GM21381 (cell line): ENCODE data around the gene NPAS2.

Source experiments
- ATAC-seq: cut with Tn5 transposase; IDR thresholded peaks from one replicate; pipeline ENCODE4 v1.9.1; 2021; ENCODE audit warnings: mild to moderate bottlenecking, moderate library complexity; ENCODE audit not compliant: unreplicated experiment

Gene NPAS2

DNA sequence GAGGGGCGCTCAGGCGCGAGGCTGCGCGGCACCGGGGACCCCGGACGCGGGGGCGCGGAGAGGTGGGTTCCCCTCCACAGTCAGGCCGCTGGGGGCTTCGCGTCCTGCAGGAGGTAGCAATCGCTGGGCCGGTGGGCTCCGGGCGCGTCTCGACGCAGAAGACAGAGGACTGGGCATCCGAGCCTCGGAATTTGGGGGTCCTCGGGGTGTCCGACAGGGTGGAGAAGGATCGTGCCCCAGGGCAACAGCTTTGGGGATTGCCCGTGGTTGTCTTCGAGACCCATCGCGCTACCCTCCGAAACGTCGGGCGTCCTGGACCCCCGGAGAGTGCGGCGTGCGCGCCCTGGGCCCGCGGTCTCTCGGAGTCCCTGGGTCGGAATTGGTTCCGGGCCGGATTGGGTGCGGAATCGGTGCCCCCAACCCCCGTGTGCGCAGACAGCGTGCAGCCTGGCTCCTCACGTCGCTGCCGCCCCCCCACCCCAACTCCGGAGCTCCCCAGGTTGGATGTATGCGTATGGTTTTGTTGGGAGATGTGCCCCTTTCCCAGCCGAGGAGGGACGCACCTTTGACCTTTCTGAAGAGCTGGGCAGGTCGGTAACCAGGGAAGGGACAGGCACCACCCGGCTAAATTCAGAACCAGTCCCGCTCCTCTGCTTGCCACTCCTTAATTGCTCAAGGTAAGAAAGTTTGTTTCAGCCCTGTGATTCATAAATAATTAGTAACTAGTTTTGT lies 750 bp downstream of the NPAS2 start:
- ATAC-seq = no peak

DNA sequence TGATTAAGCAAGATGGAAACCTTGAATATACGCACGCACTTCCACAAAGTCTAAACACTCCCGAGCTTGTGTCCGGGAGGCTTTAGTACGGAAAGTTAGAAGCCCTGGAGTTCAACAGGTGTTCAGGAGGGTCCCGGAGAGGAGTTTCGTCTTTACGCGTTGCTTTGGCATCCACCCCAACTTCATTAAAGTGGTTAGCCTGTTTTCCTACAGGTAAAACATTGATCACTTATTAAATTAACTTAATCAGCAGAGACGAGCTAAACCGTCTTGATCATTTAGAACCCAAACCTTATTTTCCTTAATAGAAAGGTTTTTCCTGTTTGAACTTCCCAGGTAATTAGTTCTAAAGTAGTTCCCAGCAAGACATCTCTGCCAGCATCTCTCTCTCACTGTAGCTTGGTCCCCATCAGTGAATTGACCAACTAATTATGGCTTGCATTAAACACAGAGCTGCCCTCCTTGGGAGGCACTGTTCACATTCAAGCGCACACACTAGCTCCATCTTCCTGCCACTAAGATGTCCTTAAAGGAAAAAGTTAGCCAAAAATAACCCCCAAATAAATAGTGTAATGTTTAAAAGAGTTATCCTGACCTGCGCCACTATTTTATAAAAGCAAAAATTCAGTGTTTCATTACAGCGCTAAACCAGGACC lies 1.4 kb downstream of the NPAS2 start:
- no peak for ATAC-seq

DNA sequence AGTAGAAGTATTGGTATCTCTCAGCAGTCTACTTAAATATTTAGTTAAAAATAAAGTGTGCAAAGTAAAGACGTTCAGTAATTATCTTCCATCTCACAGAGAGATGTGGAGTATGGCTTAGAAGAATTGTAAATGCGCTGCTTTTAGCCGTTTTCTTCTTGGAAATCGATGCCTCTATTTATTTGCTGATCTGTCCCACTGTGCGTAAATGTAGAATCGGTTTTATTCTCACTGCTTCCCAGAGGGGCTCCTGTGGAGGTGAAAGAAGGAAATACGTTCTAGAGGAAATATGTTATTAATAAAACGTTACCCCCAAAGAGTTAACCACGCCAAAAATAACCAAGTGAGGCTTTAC lies 1.9 kb downstream of the NPAS2 start:
- ATAC-seq = no peak

DNA sequence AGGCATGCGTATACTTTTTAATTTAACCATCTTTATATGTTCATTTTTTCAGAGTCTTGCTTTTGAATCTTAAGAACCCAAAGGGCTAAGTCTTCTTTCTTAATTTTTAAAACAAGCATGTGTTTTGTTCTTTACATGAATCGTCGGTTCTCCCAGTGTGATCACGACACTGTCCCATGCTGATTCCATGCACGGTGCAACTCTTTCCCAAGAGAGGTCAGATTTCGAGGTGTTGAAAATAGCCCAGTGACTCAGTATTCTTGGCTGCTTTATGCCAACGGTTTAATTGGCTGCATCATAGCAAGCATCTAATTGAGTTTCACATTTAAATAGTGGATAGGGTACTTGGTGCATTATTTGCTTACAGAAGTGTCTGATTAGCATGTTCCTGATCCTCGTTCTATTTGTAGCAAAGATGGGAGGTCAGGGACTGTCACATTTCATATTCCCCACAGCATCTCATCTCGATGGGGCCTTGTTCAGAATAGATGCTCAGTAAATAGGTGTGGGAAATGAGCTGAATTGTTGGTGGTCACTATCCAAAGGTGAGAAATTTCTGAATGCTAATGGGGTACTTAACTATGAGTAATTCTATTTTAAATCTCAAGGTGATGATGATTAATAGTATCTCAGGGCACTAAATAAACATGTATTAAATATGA lies 2.8 kb downstream of the NPAS2 start:
- no peak for ATAC-seq

DNA sequence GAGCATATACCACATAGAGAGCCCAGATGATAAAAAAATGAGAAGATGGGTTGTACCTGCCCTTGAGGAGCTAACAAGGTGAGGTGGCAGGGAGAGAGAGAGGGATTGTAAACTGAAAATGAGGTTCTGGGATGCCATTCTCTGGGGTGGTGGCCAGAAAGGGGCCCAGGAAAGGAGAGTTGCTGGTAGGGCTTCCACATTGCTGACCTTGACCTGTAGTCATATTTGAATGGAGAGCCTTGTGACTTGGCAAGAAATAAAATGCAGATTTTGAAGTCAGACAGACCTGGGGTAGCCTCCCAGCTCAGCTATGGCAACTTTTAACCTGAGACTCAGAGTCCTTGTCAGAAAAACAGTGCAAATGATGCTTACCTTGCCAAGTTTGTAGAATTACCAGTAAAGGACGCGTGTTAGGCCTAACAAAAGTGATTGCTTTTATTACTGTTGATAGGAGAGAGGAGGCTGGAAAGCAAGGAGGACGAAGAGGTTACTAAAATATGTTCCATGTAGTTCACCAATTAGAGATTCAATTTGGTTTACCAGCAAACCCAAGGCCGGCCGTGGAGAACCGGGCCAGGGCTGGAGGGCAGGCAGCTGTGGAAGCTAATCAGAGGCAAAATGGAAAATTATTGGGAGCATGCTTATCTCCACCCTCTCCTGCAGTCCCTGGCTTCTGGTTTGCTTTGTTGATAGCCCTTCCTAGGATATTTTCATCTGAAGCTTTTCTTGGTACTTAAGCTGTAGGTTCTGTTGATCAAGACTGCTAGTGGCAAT lies 3.9 kb downstream of the NPAS2 start:
- ATAC-seq = no peak

DNA sequence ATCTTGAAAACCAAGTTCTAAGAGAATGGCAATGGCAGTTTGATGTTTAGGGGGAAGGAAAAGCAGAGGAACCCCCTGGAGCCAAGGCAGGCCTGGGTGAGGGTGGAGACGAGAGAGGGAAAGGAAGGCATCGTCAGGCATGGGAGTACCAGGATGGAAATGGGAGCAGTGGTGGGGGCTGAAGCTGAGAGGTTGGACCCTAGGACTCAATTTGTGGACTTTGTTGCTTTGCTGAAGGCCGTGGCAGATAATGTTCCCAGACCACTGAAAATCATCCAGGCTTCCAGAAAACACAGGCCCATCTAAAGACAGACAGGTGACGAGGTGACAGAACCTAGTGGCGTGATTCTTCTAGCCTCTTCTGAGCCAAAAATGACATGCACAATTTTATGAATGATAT lies 4.9 kb downstream of the NPAS2 start:
- no peak for ATAC-seq

DNA sequence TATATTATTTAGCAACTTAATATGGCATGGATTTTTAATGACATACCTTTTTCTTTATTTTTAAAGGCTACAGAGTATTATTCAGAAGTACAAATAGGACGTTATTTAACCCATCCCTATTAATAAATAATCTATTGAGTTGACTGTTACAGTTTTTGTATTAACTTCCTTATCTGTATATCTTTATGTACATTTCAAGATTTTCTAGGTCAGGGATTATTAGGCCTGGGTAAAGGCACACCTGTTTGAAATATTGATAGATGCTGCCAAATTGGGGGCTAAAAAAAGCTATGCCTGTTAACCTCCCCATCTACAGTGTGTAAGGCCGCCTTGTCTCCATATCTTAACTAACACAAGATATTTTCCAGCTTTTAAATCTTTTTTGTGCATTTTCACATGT lies 6.6 kb downstream of the NPAS2 start:
- ATAC-seq = no peak

DNA sequence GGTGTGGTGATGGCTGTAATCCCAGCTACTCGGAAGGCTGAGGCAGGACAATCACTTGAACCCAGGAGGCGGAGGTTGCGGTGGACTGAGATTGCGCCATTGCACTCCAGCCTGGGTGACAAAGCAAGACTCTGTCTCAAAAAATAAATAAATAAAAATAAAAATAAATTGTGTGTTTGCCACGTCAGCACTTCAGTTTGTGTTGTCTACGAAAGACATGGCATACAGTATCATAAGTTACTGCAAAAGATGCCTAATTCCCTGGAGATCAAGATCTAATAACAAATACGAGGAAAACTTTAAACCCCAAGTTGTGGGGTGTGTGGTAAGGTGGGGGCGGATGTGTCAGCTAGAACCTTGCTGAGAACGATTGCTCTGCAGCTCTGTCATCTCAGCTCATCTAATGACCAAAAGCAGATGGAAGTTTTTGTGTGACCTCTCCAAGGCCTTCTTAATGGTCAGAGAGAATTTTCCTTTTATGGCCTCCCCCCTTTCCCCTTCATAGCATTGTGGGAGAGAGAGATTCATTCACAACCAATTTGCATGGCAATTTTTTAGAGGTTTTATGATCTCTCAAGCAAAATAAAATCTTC lies 11.3 kb downstream of the NPAS2 start:
- no peak for ATAC-seq

DNA sequence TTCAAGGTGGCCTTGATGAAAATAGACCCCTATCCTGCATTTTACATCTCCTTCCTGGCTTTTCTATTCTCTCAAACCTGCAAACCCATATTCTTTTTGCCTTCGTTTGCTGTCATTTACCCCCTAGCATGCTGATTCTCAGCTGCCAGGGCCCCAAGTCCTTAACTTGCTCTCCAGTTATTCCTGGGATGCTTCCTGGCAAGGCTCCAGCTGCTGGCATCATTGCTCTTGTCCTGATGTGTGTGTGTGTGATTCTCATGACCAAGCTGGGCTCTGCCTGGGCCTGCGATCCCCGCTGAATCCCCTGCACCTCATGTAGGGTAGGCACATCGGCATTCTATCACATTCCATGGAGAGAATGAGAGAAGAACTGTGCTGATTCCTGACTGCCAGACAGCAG lies 11.9 kb downstream of the NPAS2 start:
- ATAC-seq = no peak

DNA sequence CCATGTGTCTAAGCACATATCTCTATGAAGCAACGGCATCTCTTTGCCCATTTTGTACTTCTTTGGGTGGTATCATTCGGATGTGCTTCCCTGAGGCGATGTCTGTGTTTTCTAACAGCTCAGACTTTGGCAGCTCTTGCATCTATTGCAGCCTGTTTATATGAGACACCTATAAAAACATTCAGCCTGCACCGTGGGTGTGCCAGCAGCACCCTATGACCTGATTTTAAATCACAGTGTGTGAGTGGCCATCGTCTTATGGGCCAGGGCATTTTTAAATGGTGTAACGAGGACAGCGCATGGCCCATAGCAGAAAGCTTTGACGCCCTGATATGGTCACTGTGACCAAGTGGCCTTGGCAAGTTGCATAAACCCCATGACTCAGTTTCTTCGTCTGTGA lies 12.9 kb downstream of the NPAS2 start:
- no peak for ATAC-seq

DNA sequence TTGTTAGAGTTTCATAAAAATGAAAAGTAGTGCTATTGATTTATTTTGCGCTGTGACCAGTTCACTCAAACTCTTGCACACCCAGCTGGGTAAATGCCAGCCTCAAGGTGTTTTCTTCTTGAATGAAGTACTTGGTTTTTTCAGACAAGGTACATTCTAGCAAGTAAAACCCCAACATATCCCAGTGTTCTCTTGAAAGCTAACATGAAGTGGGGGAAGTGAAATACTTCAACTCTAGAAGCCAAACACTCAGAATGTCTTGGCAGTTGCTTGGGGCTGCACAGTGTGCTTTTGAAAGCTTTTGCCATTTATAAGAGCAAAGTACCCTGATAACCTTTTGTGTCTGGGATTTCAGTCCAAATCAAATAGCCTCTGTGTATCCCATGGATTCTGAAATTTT lies 13.4 kb downstream of the NPAS2 start:
- no peak for ATAC-seq

DNA sequence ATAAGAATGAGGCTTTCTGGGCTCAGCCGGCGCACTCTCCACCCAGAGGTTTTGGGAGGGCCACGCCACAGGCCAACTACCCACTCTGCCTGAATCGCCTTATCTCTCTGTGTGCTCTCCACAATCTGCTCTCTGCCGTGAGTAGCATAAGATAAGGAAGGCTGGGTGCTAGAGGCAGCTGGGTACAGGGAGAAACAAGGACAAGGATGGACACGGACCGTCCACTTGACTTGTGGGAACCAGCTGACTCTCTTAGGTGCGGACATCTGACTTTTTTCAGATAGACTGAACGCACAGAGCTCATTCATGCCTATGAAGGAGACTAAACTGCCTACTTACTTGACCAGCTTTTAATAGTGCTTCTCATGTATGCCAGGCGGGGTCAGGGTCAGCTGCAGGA lies 14.3 kb downstream of the NPAS2 start:
- no peak for ATAC-seq

DNA sequence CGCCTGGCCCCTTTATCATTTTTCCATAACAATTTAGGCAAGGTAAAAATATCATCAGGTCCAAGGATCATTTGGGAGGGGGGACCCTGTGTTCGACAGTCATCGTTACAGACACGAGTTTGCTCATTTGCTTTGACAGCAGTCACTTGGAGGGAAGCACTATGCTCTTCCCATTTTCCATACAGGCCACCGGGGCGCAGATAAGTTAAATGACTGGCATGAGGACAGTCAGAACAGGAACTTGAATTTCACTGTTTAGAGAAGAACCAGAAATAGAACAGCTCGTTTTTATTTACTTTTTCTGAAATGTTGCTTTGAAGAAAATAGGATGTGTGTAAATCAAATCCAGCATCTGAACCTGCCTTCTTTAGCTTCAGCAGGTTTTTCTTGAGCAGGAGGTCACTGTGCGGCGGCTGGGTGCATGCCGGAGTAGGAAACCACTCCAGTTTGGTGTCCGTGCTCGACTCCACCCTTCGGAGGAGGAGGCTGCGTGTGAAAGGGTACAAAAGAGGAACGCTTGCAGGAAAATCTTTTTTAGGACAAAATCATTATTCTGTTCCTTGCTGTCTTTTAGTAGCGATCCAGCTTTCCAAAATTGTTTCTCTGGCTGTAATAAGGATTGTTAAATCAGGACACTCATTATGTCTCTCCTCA lies 15.2 kb downstream of the NPAS2 start:
- no peak for ATAC-seq

DNA sequence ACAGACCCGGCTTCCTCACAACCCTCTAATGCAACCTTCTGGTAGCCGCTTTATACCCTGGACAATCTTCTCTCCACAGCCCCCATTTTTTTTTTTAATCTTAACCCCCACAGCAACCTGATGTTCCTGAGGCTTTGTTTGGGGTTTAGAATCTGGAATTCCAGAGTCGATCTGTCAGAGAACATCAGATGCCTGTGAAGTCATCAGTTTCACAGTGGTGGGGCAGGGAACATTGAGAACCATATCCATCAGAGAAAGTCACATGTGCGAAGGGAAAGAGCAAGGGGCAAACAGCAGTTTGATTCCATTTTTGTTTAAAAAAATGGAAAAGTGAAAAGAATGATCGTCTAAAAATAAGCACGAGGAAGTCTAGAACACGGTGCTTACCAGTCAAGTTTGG lies 20.6 kb downstream of the NPAS2 start:
- ATAC-seq = no peak

DNA sequence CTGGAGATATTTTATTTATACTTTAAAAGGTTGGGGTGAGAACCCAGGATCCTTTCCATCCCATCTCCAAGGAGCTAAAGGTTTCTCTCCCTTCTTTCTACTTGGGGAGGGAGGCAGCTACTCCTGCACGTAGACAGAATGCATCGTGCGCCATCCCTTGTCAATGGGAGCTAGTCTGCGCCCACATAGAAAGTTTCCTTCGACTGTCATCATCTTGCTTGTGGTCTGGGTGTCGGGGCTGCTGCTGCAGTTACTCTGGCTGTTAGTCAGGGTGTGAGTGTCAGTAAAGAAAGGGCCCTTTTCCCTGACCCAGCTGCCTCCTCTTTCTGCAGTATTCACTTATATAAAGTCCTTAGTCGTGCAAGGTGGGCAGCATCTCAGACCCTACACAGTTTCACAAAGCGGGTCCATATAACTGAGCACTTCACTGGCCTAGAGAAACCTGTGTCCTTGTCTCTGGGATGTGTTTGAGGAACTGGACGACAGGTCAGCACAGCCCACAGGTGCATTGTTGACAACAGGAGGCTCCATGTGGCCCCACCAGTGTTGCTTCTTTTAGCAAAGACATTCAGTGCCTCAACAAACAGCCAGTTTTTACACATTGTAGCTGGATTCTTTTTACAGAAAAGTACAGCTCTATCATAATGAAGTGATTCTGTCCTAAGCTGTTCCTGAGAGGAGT lies 22.4 kb downstream of the NPAS2 start:
- no peak for ATAC-seq

DNA sequence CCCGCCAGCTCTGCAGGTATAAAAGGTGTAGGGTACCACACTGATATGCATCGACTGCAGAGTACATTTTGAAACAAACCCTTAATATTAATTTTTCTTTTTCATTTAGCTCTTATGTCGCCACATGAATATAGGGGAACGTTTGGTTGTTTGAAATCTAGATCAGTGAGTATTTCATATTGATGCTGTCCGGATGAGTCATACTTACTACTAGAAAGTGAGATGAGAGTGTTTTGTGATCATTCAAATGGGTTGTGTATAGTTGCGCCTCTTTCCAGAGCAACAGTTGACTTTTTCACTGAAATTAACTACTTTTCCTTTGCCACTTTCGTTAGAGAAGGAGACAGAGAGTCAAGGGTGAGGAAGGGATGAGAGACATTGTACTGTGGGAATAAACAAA lies 24.6 kb downstream of the NPAS2 start:
- no peak for ATAC-seq

DNA sequence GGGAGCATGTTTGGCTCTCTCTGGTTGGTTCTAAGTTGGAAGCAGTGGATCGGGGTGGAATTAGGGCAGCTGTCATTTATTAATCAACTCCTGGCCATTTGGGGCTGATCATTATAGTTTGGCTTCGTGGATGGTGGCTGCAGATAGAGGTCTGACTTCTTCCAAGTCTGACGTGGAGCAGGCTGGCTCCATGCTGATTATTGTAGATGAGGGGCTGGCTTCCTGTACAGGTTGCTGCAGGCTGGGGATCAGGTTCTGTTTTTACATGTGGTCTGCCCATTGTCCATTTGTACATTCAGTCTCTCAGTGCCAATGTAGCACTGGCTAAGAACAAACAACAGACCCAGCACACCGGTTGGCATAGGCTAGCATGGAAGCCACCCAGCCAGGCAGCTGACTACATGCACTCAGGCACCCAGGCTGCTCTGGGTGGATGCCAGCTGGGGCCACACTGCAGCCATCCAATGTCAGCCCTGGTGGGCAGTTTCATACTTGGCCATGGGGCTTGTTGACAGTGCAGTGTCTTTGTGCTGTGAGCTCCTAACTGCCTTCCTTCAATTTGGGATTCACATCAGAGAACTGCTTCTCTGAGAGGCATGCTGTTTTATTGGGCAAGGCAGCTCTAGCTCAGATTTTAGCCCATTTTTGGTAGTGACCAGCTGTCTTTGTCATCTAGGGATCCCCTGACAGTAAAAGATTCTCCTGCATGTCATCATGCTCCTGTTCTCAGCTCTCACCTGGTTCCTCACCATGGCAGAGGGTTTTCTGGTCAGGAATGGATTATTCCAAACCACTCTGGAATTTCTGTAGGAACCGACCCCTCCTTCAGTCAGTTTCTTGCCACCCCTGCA lies 25.4 kb downstream of the NPAS2 start:
- no peak for ATAC-seq

DNA sequence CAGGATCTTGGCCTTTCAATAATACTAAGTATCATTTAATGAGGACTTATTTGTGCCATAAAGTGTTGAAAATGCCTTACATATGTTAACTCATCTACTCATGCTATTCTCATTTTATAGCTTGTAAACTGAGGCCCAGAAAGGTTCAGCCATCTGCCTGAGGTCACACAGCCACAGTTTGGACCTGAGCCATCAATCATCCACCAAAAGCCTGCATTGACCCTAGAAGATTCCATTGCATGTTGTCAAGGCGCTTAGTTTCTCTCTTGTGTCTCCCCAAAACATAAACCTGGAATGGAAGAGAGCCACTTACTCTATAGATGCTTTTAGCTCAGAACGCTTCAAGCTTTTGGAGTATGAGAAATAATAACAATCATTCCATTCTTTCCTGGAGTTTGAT lies 26.8 kb downstream of the NPAS2 start:
- ATAC-seq = no peak

DNA sequence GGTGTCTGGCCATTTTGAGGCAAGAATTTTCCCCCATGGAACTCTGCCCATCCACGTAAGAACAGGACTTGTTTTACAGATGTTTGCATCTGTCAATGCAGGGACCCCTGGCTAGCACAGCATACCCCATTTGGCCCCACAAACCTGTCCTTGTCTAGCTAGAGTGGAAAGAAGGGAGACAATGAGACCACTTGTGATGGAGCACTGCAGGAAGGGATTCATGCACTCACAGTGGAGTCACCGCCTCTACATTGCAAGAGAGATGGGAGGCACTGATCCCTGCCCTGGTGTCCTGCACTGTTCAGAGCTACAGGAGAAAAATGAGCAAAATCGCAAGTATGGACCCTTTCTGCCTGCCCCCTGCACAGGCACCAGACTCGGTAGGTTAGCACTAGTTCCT lies 32.5 kb downstream of the NPAS2 start:
- ATAC-seq = no peak
